Trophoblast cell (in vitro differentiated cells and primary cell): ENCODE measurements around the gene CTNNA3.

Source experiments
- DNase-seq, 2 donors: peaks; one replicate each; pipeline ENCODE4 v3.0.0-alpha.2; 2016
- H2AFZ ChIP-seq: 2 replicates; pipeline ENCODE4 v1.6.1; 2013; ENCODE audit warnings: low read length, moderate library complexity, mild to moderate bottlenecking; ENCODE audit not compliant: insufficient read depth, poor library complexity
- H2AK5ac ChIP-seq: 2 replicates; pipeline ENCODE4 v1.6.1; 2013; ENCODE audit warnings: mild to moderate bottlenecking, low read length
- H2BK120ac ChIP-seq: 2 replicates; pipeline ENCODE4 v1.6.1; 2013; ENCODE audit warnings: low read length, mild to moderate bottlenecking, moderate library complexity; ENCODE audit not compliant: insufficient read depth, poor library complexity
- H2BK12ac ChIP-seq: 2 replicates; pipeline ENCODE4 v1.6.1; 2013; ENCODE audit warnings: mild to moderate bottlenecking, low read length, moderate library complexity
- H2BK5ac ChIP-seq: 2 replicates; pipeline ENCODE4 v1.6.1; 2013; ENCODE audit warnings: low read length, low read depth, moderate library complexity, mild to moderate bottlenecking; ENCODE audit not compliant: poor library complexity
- H3K14ac ChIP-seq: 2 replicates; pipeline ENCODE4 v1.6.1; 2013; ENCODE audit warnings: mild to moderate bottlenecking, low read length
- H3K18ac ChIP-seq: 2 replicates; pipeline ENCODE4 v1.6.1; 2013; ENCODE audit warnings: mild to moderate bottlenecking, low read length
- H3K23ac ChIP-seq: 2 replicates; pipeline ENCODE4 v1.6.1; 2013; ENCODE audit warnings: low read length
- H3K27ac ChIP-seq: 2 replicates; pipeline ENCODE4 v1.5.1; 2013; ENCODE audit warnings: low read depth, mild to moderate bottlenecking, inconsistent platforms, low read length, moderate library complexity
- H3K27me3 ChIP-seq: 2 replicates; pipeline ENCODE4 v1.6.1; 2013; ENCODE audit warnings: inconsistent platforms, mild to moderate bottlenecking, low read length, moderate library complexity; ENCODE audit not compliant: insufficient read depth
- H3K36me3 ChIP-seq, 2 experiments: 1 replicate in 1 of 2; 2 replicates in 1 of 2; pipeline ENCODE4 v1.6.1; 2013; ENCODE audit warnings: low read length in 2 of 2, mild to moderate bottlenecking in 2 of 2, moderate library complexity in 1 of 2; ENCODE audit not compliant: insufficient read depth in 2 of 2, control insufficient read depth in 1 of 2
- H3K4ac ChIP-seq: 2 replicates; pipeline ENCODE4 v1.6.1; 2013; ENCODE audit warnings: low read depth, mild to moderate bottlenecking, low read length, moderate library complexity
- H3K4me1 ChIP-seq, 2 experiments: 1 replicate in 1 of 2; 2 replicates in 1 of 2; pipeline ENCODE4 v1.6.1; 2013; ENCODE audit warnings: low read length in 2 of 2, mild to moderate bottlenecking in 2 of 2, moderate library complexity in 1 of 2; ENCODE audit not compliant: insufficient read depth in 2 of 2, control insufficient read depth in 1 of 2
- H3K4me2 ChIP-seq: 2 replicates; pipeline ENCODE4 v1.6.1; 2013; ENCODE audit warnings: inconsistent platforms, mild to moderate bottlenecking, low read length, moderate library complexity
- H3K4me3 ChIP-seq: 2 replicates; pipeline ENCODE4 v1.5.1; 2013; ENCODE audit warnings: mild to moderate bottlenecking, low read depth, low read length, inconsistent platforms
- H3K79me1 ChIP-seq: one replicate; pipeline ENCODE4 v1.6.1; 2013; ENCODE audit warnings: low read length
- H3K79me2 ChIP-seq: 2 replicates; pipeline ENCODE4 v1.6.1; 2013; ENCODE audit warnings: low read length, mild to moderate bottlenecking; ENCODE audit not compliant: control insufficient read depth, insufficient read depth, poor library complexity
- H3K9ac ChIP-seq: 2 replicates; pipeline ENCODE4 v1.6.1; 2013; ENCODE audit warnings: mild to moderate bottlenecking, low read length
- H3K9me3 ChIP-seq: 2 replicates; pipeline ENCODE4 v1.6.1; 2013; ENCODE audit warnings: low read depth, mild to moderate bottlenecking, control low read depth, inconsistent platforms, low read length; ENCODE audit not compliant: insufficient read depth
- H4K12ac ChIP-seq: 2 replicates; pipeline ENCODE4 v1.6.1; 2013; ENCODE audit warnings: low read depth, mild to moderate bottlenecking, low read length, moderate library complexity
- H4K8ac ChIP-seq: 2 replicates; pipeline ENCODE4 v1.6.1; 2013; ENCODE audit warnings: low read depth, mild to moderate bottlenecking, low read length, moderate library complexity
- H4K91ac ChIP-seq: one replicate; pipeline ENCODE4 v1.6.1; 2013; ENCODE audit warnings: low read depth, mild to moderate bottlenecking, low read length, moderate library complexity
- WGBS: extraction: QIAGEN DNeasy Blood & Tissue Kit; methylation state at CpG from one replicate; pipeline ENCODE4 v1.1.7; 2013; ENCODE audit warnings: missing lambda C conversion rate; ENCODE audit not compliant: insufficient read length, insufficient coverage; ENCODE audit errors: extremely low coverage; 5-methylcytosine and 5-hydroxymethylcytosine counted together

Gene CTNNA3

DNA sequence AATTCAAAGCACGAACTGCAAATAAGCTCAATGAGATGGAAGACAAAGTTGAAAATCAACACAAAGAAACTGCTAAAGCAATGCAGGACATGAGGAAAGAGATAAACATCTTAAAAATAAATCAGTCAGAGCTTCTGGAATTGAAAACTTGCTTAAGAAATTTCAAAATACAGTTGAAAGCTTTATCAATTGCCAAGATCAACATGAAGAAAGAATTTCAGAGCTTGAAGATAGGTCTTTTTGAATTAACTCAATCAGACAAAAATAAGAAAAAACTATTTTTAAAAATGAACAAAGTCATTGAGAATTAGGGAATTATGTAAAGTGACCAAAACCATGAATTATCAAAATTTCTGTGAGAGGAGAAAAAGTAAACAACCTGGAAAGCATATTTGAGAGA is 218.1 kb downstream of the CTNNA3 start:
- no peak for DNase-seq
- Histone ChIP-seq H3K36me3 (no peaks in the 10 kb centered on the region), H2BK120ac (no peak overlapping the region), H3K79me2 (no peaks in the 10 kb centered on the region), H2BK5ac (no peak overlapping the region), H3K9me3 (no peaks in the 10 kb centered on the region), H2AK5ac (no peak overlapping the region), H4K12ac (no peak overlapping the region), H3K14ac (no peak overlapping the region), H3K18ac (no peak overlapping the region), H3K27ac (no peak overlapping the region), H4K8ac (no peak overlapping the region), H3K27me3 (no peaks in the 10 kb centered on the region), H4K91ac (no peak overlapping the region), H2AFZ (no peak overlapping the region), H3K4ac (no peak overlapping the region), H3K4me3 (no peak overlapping the region), H3K23ac (no peak overlapping the region), H2BK12ac (no peak overlapping the region), H3K4me1 (no peaks in the 10 kb centered on the region), H3K79me1 (no peaks in the 10 kb centered on the region), H3K9ac (no peak overlapping the region), H3K4me2 (no peak overlapping the region)
- no CpG with 5 or more reads among the region's 1 CpG for whole genome bisulfite sequencing

DNA sequence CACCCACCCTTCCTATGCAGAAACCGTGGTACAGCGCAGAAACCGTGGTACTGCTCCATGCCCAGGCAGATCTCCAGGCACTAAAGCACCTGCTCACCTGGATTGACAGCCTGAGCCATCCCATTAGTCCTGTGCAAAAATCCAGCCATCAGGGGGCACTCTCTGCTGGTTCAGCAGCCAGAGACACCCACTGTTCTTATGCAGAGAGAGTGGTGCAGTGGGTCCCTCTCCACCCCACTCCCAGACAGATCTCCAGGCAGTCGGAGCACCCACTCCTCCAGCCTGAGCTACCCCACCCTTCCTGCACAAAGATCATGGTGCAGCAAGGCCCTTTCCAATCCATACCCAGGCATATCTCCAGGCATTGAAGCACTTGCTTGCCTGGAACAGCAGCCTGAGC is 219.8 kb downstream of the CTNNA3 start:
- no peak overlapping the region for H3K4ac ChIP-seq
- H3K9me3 ChIP-seq, result no peaks in the 10 kb centered on the region
- no peak overlapping the region for H4K91ac ChIP-seq
- H4K12ac ChIP-seq, result no peak overlapping the region
- no CpG with 5 or more reads among the region's 4 CpGs for WGBS
- H3K14ac ChIP-seq, result no peak overlapping the region
- H2AFZ ChIP-seq, result no peak overlapping the region
- H3K4me3 ChIP-seq, result no peak overlapping the region
- no peak overlapping the region for H2BK120ac ChIP-seq
- H3K36me3 ChIP-seq, result no peaks in the 10 kb centered on the region
- no peak overlapping the region for H2BK12ac ChIP-seq
- no peak overlapping the region for H3K27ac ChIP-seq
- no peaks in the 10 kb centered on the region for H3K79me1 ChIP-seq
- H2AK5ac ChIP-seq, result no peak overlapping the region
- H3K23ac ChIP-seq, result no peak overlapping the region
- H3K18ac ChIP-seq, result no peak overlapping the region
- no peaks in the 10 kb centered on the region for H3K79me2 ChIP-seq
- H3K9ac ChIP-seq, result no peak overlapping the region
- H3K4me2 ChIP-seq, result no peak overlapping the region
- DNase-seq, result no peak
- peaks cover 0 to 2% of the 10 kb centered on the region in 2 experiments for H3K4me1 ChIP-seq
- no peaks in the 10 kb centered on the region for H3K27me3 ChIP-seq
- H4K8ac ChIP-seq, result no peak overlapping the region
- no peak overlapping the region for H2BK5ac ChIP-seq

DNA sequence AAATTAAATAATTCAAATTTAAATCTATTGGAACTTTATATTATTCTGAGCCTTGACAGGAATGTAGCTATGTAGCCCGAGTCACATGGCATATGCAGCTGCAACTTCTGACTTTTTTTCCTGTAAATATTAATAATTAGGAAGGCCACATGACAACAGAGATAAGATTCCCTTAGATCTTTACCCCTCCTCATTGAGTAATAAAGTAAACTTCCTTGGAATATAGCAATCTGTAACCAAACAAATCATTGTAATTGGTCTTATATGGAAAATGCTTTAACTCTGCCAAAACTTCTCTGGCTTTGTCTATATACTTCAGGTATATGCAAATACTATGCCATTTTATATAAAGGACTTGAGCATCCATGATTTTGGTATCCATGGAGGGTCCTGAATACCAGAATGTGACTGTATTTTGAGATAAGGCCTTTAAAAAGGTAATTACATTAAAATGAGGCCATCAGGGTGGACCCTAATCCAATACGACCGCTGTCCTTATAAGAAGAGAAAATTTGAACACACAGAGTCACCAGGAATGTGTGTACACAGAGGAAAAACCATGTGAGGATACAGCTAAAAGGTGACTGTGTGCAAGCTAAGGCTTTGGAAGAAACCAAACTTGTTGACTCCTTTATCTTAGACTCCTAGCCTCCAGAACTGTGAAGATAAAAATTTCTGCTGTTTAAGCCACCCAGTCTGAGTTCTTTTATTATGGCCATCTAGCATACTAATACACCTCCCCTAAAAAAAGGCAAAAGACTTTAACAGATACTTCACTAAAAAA is 222.0 kb downstream of the CTNNA3 start:
- no peak overlapping the region for H2AK5ac ChIP-seq
- H3K79me1 ChIP-seq, result no peaks in the 10 kb centered on the region
- H3K4me3 ChIP-seq, result no peak overlapping the region
- no peak overlapping the region for H2BK12ac ChIP-seq
- WGBS, result no CpG with 5 or more reads among the region's 3 CpGs
- H3K9me3 ChIP-seq, result no peaks in the 10 kb centered on the region
- H2BK120ac ChIP-seq, result no peak overlapping the region
- H3K36me3 ChIP-seq, result no peaks in the 10 kb centered on the region
- H2BK5ac ChIP-seq, result no peak overlapping the region
- H3K4me1 ChIP-seq, result peaks cover 0 to 2% of the 10 kb centered on the region in 2 experiments
- H3K4me2 ChIP-seq, result no peak overlapping the region
- no peak overlapping the region for H3K14ac ChIP-seq
- H4K8ac ChIP-seq, result no peak overlapping the region
- H2AFZ ChIP-seq, result no peak overlapping the region
- H3K4ac ChIP-seq, result no peak overlapping the region
- H3K9ac ChIP-seq, result no peak overlapping the region
- H3K27me3 ChIP-seq, result no peaks in the 10 kb centered on the region
- H3K27ac ChIP-seq, result no peak overlapping the region
- no peak overlapping the region for H3K18ac ChIP-seq
- DNase-seq, result no peak
- H3K79me2 ChIP-seq, result no peaks in the 10 kb centered on the region
- no peak overlapping the region for H4K91ac ChIP-seq
- no peak overlapping the region for H3K23ac ChIP-seq
- H4K12ac ChIP-seq, result no peak overlapping the region

DNA sequence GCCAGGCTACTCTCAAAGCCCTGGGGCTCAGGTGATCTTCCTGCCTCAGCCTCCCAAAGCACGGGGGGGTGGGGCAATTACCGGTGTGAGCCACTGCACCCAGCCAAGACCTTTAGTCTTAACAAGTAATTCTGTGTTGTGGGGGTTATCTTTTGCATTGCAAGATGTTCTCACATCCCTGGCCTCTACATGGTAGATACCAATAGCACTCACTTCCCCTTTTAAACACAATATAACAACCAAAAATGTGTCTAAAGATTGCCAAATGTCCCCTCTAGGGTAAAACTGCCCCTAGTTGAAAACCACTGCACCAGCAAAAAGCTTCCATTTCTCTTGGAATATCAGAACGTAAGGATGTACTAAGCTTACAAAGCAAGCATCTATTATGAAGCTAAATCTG is 225.0 kb downstream of the CTNNA3 start:
- no peak for DNase-seq
- Histone ChIP-seq H3K23ac (no peak overlapping the region), H3K14ac (no peak overlapping the region), H4K12ac (no peak overlapping the region), H4K8ac (no peak overlapping the region), H2AFZ (no peak overlapping the region), H3K36me3 (no peaks in the 10 kb centered on the region), H3K4me2 (no peak overlapping the region), H3K4me1 (peaks cover 0 to 2% of the 10 kb centered on the region in 2 experiments), H3K18ac (no peak overlapping the region), H3K4ac (no peak overlapping the region), H2AK5ac (no peak overlapping the region), H3K9me3 (no peaks in the 10 kb centered on the region), H3K79me2 (no peaks in the 10 kb centered on the region), H3K79me1 (no peaks in the 10 kb centered on the region), H3K27ac (no peak overlapping the region), H2BK120ac (no peak overlapping the region), H3K27me3 (no peaks in the 10 kb centered on the region), H3K4me3 (no peak overlapping the region), H2BK5ac (no peak overlapping the region), H3K9ac (no peak overlapping the region), H4K91ac (no peak overlapping the region), H2BK12ac (no peak overlapping the region)
- WGBS, result no CpG with 5 or more reads among the region's 3 CpGs
